Activated CD4-positive, alpha-beta memory T cell treated with anti-CD3 and anti-CD28 coated beads, Interleukin-2, amount 10 ng/mL, durations not matched to agents 7 days and 5 days (primary cell): ENCODE results near the gene OR2AT4. TPM values are rescaled to one million over a fixed set of nuclear protein-coding genes. Genes with fewer than 3 reads are reported as not detected.

Experiments used
- CTCF ChIA-PET: fragments of 350-600 bp; sonication (Branson Sonifier 250); formaldehyde crosslinking; loops from one replicate; lab custom pipeline; 2021; ENCODE audit warnings: antibody characterized with exemption, inconsistent platforms; lab: Charles Lee
- POLR2A ChIA-PET: fragments of 350-600 bp; sonication (Branson Sonifier 250); formaldehyde crosslinking; loops from one replicate; lab custom pipeline; 2021; ENCODE audit warnings: antibody characterized with exemption; lab: Charles Lee
- DNase-seq: peaks from one replicate; pipeline ENCODE4 v3.0.0-alpha.2; 2020
- H3K27ac Mint-ChIP-seq: one replicate; pipeline ENCODE4 v1.8.0; 2021; ENCODE audit warnings: mild to moderate bottlenecking, mixed read lengths
- H3K27me3 Mint-ChIP-seq: one replicate; pipeline ENCODE4 v1.8.0; 2021; ENCODE audit warnings: mixed read lengths
- H3K36me3 Mint-ChIP-seq: one replicate; pipeline ENCODE4 v1.8.0; 2021; ENCODE audit warnings: low read depth, mixed read lengths
- H3K4me1 Mint-ChIP-seq: one replicate; pipeline ENCODE4 v1.8.0; 2021; ENCODE audit warnings: mixed read lengths
- H3K4me3 Mint-ChIP-seq: one replicate; pipeline ENCODE4 v1.8.0; 2021; ENCODE audit warnings: mild to moderate bottlenecking, mixed read lengths
- H3K9me3 Mint-ChIP-seq: one replicate; pipeline ENCODE4 v1.8.0; 2021; ENCODE audit warnings: mixed read lengths
- total RNA-seq, 2 experiments: library from RNA; stranded (reverse); gene quantifications; one replicate each; pipeline ENCODE4 v1.2.3, GENCODE V29; 2021

Gene OR2AT4
- total RNA-seq, 2 experiments from 2014 or later = not detected

GRCh38 chr11:75076671-75077070 is 20.0 kb downstream of the OR2AT4 start:
- Mint-ChIP-seq H3K4me1 (no peaks in the 10 kb centered on the region), H3K27me3 (peaks cover 25% of the 10 kb centered on the region), H3K36me3 (no peaks in the 10 kb centered on the region), H3K4me3 (no peak overlapping the region), H3K9me3 (no peaks in the 10 kb centered on the region), H3K27ac (no peak overlapping the region)
- ChIA-PET CTCF (no interaction called here), POLR2A (no interaction called here)
- no peak for DNase-seq

- Mint-ChIP-seq H3K4me1 (no peaks in the 10 kb centered on the region), H3K27ac (no peak overlapping the region), H3K27me3 (peaks cover 31% of the 10 kb centered on the region), H3K9me3 (no peaks in the 10 kb centered on the region), H3K36me3 (no peaks in the 10 kb centered on the region), H3K4me3 (no peak overlapping the region)
- no peak for DNase-seq
- ChIA-PET POLR2A (no interaction called here), CTCF (no interaction called here)
These were observed 23.1 kb downstream of the OR2AT4 start for GRCh38 chr11:75073459-75074190.

- ChIA-PET CTCF (no interaction called here), POLR2A (no interaction called here)
- no peak overlapping the region for H3K4me3 Mint-ChIP-seq
- H3K9me3 Mint-ChIP-seq = no peaks in the 10 kb centered on the region
- no peak overlapping the region for H3K27ac Mint-ChIP-seq
- no peak for DNase-seq
- no peaks in the 10 kb centered on the region for H3K4me1 Mint-ChIP-seq
- H3K36me3 Mint-ChIP-seq = no peaks in the 10 kb centered on the region
- peaks cover 28% of the 10 kb centered on the region for H3K27me3 Mint-ChIP-seq
These were observed 24.1 kb downstream of the OR2AT4 start for GRCh38 chr11:75072582-75072981.

- DNase-seq = no peak
- Mint-ChIP-seq H3K36me3 (no peaks in the 10 kb centered on the region), H3K27ac (no peak overlapping the region), H3K27me3 (peaks cover 28% of the 10 kb centered on the region), H3K4me1 (no peaks in the 10 kb centered on the region), H3K9me3 (no peaks in the 10 kb centered on the region), H3K4me3 (no peak overlapping the region)
- CTCF ChIA-PET = interaction anchor here (0.8 to 0.9 kb wide), 2 partner anchors 38 to 374 kb away, joined by 3 read pairs; no protein-coding TSS in a partner anchor
- POLR2A ChIA-PET = no interaction called here
These were observed 27.2 kb downstream of the OR2AT4 start for GRCh38 chr11:75069473-75069872.

GRCh38 chr11:75068993-75069392 is 27.7 kb downstream of the OR2AT4 start:
- no peak overlapping the region for H3K4me3 Mint-ChIP-seq
- CTCF ChIA-PET = interaction anchor here (0.5 to 0.9 kb wide), 3 partner anchors 38 to 373 kb away, joined by 3 read pairs; no protein-coding TSS in a partner anchor
- no peaks in the 10 kb centered on the region for H3K9me3 Mint-ChIP-seq
- no peak overlapping the region for H3K27ac Mint-ChIP-seq
- no peak for DNase-seq
- peaks cover 28% of the 10 kb centered on the region for H3K27me3 Mint-ChIP-seq
- no peaks in the 10 kb centered on the region for H3K36me3 Mint-ChIP-seq
- H3K4me1 Mint-ChIP-seq = no peaks in the 10 kb centered on the region
- POLR2A ChIA-PET = no interaction called here

GRCh38 chr11:75068559-75068958 is 28.1 kb downstream of the OR2AT4 start:
- ChIA-PET POLR2A (no interaction called here), CTCF (interaction anchor here (0.5 to 0.9 kb wide), 3 partner anchors 37 to 373 kb away, joined by 3 read pairs; no protein-coding TSS in a partner anchor)
- H3K27me3 Mint-ChIP-seq = peaks cover 29% of the 10 kb centered on the region
- H3K4me1 Mint-ChIP-seq = no peaks in the 10 kb centered on the region
- no peak for DNase-seq
- H3K27ac Mint-ChIP-seq = no peak overlapping the region
- H3K9me3 Mint-ChIP-seq = no peaks in the 10 kb centered on the region
- H3K36me3 Mint-ChIP-seq = no peaks in the 10 kb centered on the region
- no peak overlapping the region for H3K4me3 Mint-ChIP-seq

- ChIA-PET CTCF (interaction anchor here (0.9 kb wide), 1 partner anchor 35 kb away, joined by 3 read pairs; no protein-coding TSS in a partner anchor), POLR2A (no interaction called here)
- Mint-ChIP-seq H3K4me3 (no peak overlapping the region), H3K9me3 (no peaks in the 10 kb centered on the region), H3K27me3 (peaks cover 25% of the 10 kb centered on the region), H3K4me1 (no peaks in the 10 kb centered on the region), H3K27ac (no peak overlapping the region), H3K36me3 (no peaks in the 10 kb centered on the region)
- no peak for DNase-seq
These were observed 30.6 kb downstream of the OR2AT4 start for GRCh38 chr11:75066061-75066460.

GRCh38 chr11:75063741-75064314 is 32.8 kb downstream of the OR2AT4 start:
- Mint-ChIP-seq H3K27ac (no peak overlapping the region), H3K27me3 (peaks cover 21% of the 10 kb centered on the region), H3K4me1 (no peaks in the 10 kb centered on the region), H3K9me3 (no peaks in the 10 kb centered on the region), H3K36me3 (no peaks in the 10 kb centered on the region), H3K4me3 (no peak overlapping the region)
- no peak for DNase-seq
- ChIA-PET CTCF (interaction anchor here (1.7 to 2.0 kb wide), 2 partner anchors 41 to 186 kb away, joined by 5 read pairs; no protein-coding TSS in a partner anchor), POLR2A (no interaction called here)

- POLR2A ChIA-PET = interaction anchor here (0.6 kb wide), 1 partner anchor 291 kb away, joined by 3 read pairs; no protein-coding TSS in a partner anchor
- CTCF ChIA-PET = interaction anchor here (1.0 kb wide), 1 partner anchor 191 kb away, joined by 3 read pairs; no protein-coding TSS in a partner anchor
These were observed 37.4 kb downstream of the OR2AT4 start for GRCh38 chr11:75059299-75059698.

GRCh38 chr11:75056814-75057213 is 39.9 kb downstream of the OR2AT4 start:
- H3K27me3 Mint-ChIP-seq = peaks cover 24% of the 10 kb centered on the region
- no peaks in the 10 kb centered on the region for H3K4me1 Mint-ChIP-seq
- H3K4me3 Mint-ChIP-seq = no peak overlapping the region
- ChIA-PET POLR2A (no interaction called here), CTCF (interaction anchor here (1.6 kb wide), 1 partner anchor 34 kb away, joined by 5 read pairs; no protein-coding TSS in a partner anchor)
- DNase-seq = no peak
- peaks cover 9% of the 10 kb centered on the region for H3K9me3 Mint-ChIP-seq
- H3K27ac Mint-ChIP-seq = no peak overlapping the region
- H3K36me3 Mint-ChIP-seq = no peaks in the 10 kb centered on the region

More at GRCh38 chr11:75059299-75059698, 37.4 kb downstream of the OR2AT4 start:
- no peak for DNase-seq
- H3K4me3 Mint-ChIP-seq = no peak overlapping the region
- no peaks in the 10 kb centered on the region for H3K4me1 Mint-ChIP-seq
- peaks cover 13% of the 10 kb centered on the region for H3K27me3 Mint-ChIP-seq
- H3K36me3 Mint-ChIP-seq = no peaks in the 10 kb centered on the region
- no peak overlapping the region for H3K27ac Mint-ChIP-seq
- no peaks in the 10 kb centered on the region for H3K9me3 Mint-ChIP-seq

- peaks cover 9% of the 10 kb centered on the region for H3K9me3 Mint-ChIP-seq
- DNase-seq = no peak
- no peak overlapping the region for H3K4me3 Mint-ChIP-seq
- H3K27ac Mint-ChIP-seq = no peak overlapping the region
- ChIA-PET POLR2A (no interaction called here), CTCF (interaction anchor here (0.7 to 1.6 kb wide), 2 partner anchors 33 to 272 kb away, joined by 3 to 5 read pairs; no protein-coding TSS in a partner anchor)
- H3K36me3 Mint-ChIP-seq = no peaks in the 10 kb centered on the region
- no peaks in the 10 kb centered on the region for H3K4me1 Mint-ChIP-seq
- H3K27me3 Mint-ChIP-seq = peaks cover 30% of the 10 kb centered on the region
These were observed 41.2 kb downstream of the OR2AT4 start for GRCh38 chr11:75055511-75055910.

GRCh38 chr11:75052457-75052856 is 44.2 kb downstream of the OR2AT4 start:
- H3K36me3 Mint-ChIP-seq = no peaks in the 10 kb centered on the region
- H3K27me3 Mint-ChIP-seq = peaks cover 33% of the 10 kb centered on the region
- H3K27ac Mint-ChIP-seq = no peak overlapping the region
- no peaks in the 10 kb centered on the region for H3K4me1 Mint-ChIP-seq
- CTCF ChIA-PET = no interaction called here
- POLR2A ChIA-PET = no interaction called here
- H3K9me3 Mint-ChIP-seq = peaks cover 9% of the 10 kb centered on the region
- no peak for DNase-seq
- no peak overlapping the region for H3K4me3 Mint-ChIP-seq

- H3K27ac Mint-ChIP-seq = no peak overlapping the region
- DNase-seq = no peak
- peaks cover 33% of the 10 kb centered on the region for H3K27me3 Mint-ChIP-seq
- no peaks in the 10 kb centered on the region for H3K36me3 Mint-ChIP-seq
- H3K4me1 Mint-ChIP-seq = no peaks in the 10 kb centered on the region
- peaks cover 9% of the 10 kb centered on the region for H3K9me3 Mint-ChIP-seq
- POLR2A ChIA-PET = no interaction called here
- CTCF ChIA-PET = no interaction called here
- H3K4me3 Mint-ChIP-seq = no peak overlapping the region
These were observed 45.6 kb downstream of the OR2AT4 start for GRCh38 chr11:75051043-75051442.
